ENCODE measurements around the gene PCED1B. TPM values are rescaled to one million over a fixed set of nuclear protein-coding genes. Genes with fewer than 3 reads are reported as not detected.
A peak's percentile ranks its signal among the peaks of the same experiment; 100 is the strongest.

Gene PCED1B
- total RNA-seq, 6 donors from 2014 or later = 4.6 to 53.4 (median 11.7) TPM

DNA sequence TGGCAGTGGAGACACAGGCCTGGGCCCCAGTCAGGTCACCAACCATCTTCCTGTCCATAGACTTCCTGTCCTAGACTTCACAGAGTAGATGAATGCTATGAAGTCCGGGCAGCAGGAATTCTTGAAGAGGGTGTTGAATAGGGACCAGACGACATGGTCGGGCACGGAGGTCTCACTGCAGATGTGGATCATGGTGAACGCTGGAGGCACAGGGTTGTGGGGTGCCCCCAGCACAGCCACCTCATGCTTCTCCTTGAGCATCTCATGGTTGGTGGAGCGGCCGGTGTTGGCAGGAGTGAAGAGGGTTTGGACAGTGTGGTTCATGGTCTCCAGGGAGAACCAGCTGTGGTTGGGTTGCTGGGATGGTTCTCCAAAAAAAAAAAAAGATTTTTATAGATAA is 56.2 kb downstream of the PCED1B start:
- no peaks in the 10 kb centered on the region for H3K36me3 ChIP-seq
- no peak overlapping the region for H3K4me3 ChIP-seq
- no peak overlapping the region for H3K27ac ChIP-seq
- H3K4me1 ChIP-seq = no peaks in the 10 kb centered on the region
- 93 to 94% methylated on average over 7 of the region's 7 CpGs for WGBS, 2 donors
- ATAC-seq (ENCODE audit: low FRiP score in 2 of 2) (no peak), DNase-seq (peak in 1 of 2 donors; percentile 4)
- TF ChIP-seq POLR2A (IDR thresholded peaks at IDR 0.05) (no peak), POLR2AphosphoS5 (IDR thresholded peaks at IDR 0.05) (no peak), EP300 (IDR thresholded peaks at IDR 0.05) (no peak)
- TF ChIP-seq, protein P1, sequence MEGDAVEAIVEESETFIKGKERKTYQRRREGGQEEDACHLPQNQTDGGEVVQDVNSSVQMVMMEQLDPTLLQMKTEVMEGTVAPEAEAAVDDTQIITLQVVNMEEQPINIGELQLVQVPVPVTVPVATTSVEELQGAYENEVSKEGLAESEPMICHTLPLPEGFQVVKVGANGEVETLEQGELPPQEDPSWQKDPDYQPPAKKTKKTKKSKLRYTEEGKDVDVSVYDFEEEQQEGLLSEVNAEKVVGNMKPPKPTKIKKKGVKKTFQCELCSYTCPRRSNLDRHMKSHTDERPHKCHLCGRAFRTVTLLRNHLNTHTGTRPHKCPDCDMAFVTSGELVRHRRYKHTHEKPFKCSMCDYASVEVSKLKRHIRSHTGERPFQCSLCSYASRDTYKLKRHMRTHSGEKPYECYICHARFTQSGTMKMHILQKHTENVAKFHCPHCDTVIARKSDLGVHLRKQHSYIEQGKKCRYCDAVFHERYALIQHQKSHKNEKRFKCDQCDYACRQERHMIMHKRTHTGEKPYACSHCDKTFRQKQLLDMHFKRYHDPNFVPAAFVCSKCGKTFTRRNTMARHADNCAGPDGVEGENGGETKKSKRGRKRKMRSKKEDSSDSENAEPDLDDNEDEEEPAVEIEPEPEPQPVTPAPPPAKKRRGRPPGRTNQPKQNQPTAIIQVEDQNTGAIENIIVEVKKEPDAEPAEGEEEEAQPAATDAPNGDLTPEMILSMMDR (IDR thresholded peaks at IDR 0.05) = no peak
- H3K27me3 ChIP-seq = no peaks in the 10 kb centered on the region
- no peaks in the 10 kb centered on the region for H3K9me3 ChIP-seq

DNA sequence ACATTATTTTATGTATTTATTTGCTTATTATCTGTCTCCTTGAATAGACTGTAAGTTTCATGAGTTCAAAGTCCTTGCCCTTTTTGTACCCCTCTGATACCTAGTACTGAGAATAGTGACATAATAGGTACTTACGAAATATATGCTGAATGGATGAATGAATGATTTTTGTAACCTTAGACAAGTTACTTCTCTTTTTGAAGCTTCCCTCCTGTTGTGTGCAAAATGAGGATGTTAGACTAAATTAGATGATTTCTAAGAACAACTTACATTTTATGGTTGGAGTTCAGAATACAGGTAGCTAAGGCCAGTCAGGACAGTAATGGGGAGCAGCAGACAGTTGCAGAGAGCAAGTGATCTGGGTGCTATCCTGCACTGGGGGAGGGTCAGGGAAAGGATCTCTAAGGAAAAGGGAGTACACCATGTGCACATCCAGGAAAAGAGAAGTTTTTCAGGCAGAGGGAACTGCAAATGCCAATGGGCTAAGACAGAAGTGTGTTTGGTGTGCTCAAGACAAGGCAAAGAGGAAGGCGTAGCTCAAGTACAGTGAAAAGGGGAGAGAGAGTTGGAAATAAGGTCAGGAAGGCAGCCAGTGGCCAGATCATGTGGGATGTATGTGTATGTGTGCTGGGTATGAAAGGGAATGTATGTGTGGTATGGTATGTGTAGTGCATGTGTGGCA is 59.7 kb downstream of the PCED1B start:
- WGBS, 2 donors = 68 to 78% methylated on average over 2 of the region's 2 CpGs
- Histone ChIP-seq H3K27ac (no peak overlapping the region), H3K9me3 (no peaks in the 10 kb centered on the region), H3K36me3 (no peaks in the 10 kb centered on the region), H3K4me3 (no peak overlapping the region), H3K4me1 (no peaks in the 10 kb centered on the region), H3K27me3 (no peaks in the 10 kb centered on the region)
- DNase-seq (no peak), ATAC-seq (ENCODE audit: low FRiP score in 2 of 2) (peak; percentile 34 to 50)
- TF ChIP-seq, protein P1 (IDR thresholded peaks at IDR 0.05) = no peak
- TF ChIP-seq POLR2AphosphoS5 (IDR thresholded peaks at IDR 0.05) (no peak), EP300 (IDR thresholded peaks at IDR 0.05) (no peak), POLR2A (IDR thresholded peaks at IDR 0.05) (no peak)

DNA sequence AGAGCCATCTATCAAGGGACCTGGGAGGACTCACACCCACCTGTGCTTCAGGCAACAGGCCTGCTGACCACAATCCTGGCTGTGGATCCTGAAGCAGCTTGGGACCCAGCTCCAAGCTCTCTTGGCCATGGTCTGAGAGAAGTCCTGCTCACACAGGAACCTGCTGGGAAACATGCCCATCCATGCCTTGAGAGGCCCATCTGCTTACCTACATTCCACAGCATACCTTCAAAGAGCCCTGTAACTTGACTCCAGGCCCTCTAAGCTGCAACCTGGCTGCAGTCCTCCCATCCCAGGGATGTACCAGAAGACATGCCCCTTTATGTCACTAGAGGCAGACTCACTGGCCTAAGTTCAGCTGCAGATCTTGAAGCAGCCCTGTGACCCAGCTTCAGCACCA is 62.0 kb downstream of the PCED1B start:
- DNase-seq (no peak), ATAC-seq (ENCODE audit: low FRiP score in 2 of 2) (no peak)
- TF ChIP-seq, protein P1 (IDR thresholded peaks at IDR 0.05) = no peak
- TF ChIP-seq POLR2A (IDR thresholded peaks at IDR 0.05) (no peak), EP300 (IDR thresholded peaks at IDR 0.05) (no peak), POLR2AphosphoS5 (IDR thresholded peaks at IDR 0.05) (no peak)
- no peaks in the 10 kb centered on the region for H3K27me3 ChIP-seq
- H3K36me3 ChIP-seq = no peaks in the 10 kb centered on the region
- H3K4me1 ChIP-seq = no peaks in the 10 kb centered on the region
- H3K9me3 ChIP-seq = no peaks in the 10 kb centered on the region
- no peak overlapping the region for H3K4me3 ChIP-seq
- H3K27ac ChIP-seq = no peak overlapping the region

DNA sequence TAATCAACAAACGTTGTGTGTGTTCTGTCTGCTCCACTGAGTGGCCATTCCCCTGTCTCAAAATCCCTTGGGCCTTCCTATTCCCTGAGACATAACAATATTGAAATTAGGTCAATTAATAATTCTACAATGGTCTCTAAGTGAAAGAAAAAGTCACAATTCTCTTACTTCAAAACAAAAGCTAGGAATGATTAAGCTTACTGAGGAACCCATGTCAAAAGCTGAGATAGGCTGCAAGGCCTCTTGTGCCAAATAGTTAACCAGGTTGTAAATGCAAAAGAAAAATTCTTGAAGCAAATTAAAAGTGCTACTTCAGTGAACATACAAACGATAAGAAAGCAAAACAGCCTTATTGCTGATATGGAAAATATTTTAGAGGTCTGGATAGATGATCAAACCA is 65.3 kb downstream of the PCED1B start:
- no peak overlapping the region for H3K27ac ChIP-seq
- no peak for ATAC-seq (ENCODE audit: low FRiP score in 2 of 2)
- TF ChIP-seq POLR2A (IDR thresholded peaks at IDR 0.05) (no peak), EP300 (IDR thresholded peaks at IDR 0.05) (no peak), POLR2AphosphoS5 (IDR thresholded peaks at IDR 0.05) (no peak)
- TF ChIP-seq, protein P1 (IDR thresholded peaks at IDR 0.05) = no peak
- no peak for DNase-seq
- 63 to 64% methylated on average over 2 of the region's 2 CpGs for WGBS, 2 donors
- no peaks in the 10 kb centered on the region for H3K4me1 ChIP-seq
- H3K4me3 ChIP-seq = no peak overlapping the region
- H3K9me3 ChIP-seq = no peaks in the 10 kb centered on the region
- no peaks in the 10 kb centered on the region for H3K27me3 ChIP-seq
- H3K36me3 ChIP-seq = no peaks in the 10 kb centered on the region

DNA sequence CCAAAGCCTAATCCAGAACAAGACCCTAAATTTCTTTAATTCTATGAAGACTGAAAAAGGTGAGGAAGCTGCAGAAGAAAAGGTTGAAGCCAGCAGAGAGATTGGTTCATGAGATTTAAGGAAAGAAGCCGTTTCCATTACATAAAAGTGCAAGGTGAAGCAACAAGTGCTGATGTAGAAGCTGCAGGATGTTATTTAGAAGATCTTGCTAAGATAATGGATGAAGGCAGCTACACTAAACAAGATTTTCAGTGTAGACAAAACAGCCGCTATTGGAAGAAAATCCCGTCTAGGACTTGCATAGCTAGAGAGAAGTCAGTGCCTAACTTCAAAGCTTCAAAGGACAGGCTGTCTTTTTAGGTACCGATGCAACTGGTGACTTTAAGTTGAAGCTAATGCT is 65.8 kb downstream of the PCED1B start:
- WGBS, 2 donors = 80 to 81% methylated on average over 4 of the region's 4 CpGs
- no peak for ATAC-seq (ENCODE audit: low FRiP score in 2 of 2)
- no peaks in the 10 kb centered on the region for H3K36me3 ChIP-seq
- no peak for DNase-seq
- H3K9me3 ChIP-seq = no peaks in the 10 kb centered on the region
- H3K27ac ChIP-seq = no peak overlapping the region
- H3K4me1 ChIP-seq = no peaks in the 10 kb centered on the region
- H3K4me3 ChIP-seq = no peak overlapping the region
- TF ChIP-seq, protein P1 (IDR thresholded peaks at IDR 0.05) = no peak
- TF ChIP-seq POLR2A (IDR thresholded peaks at IDR 0.05) (no peak), EP300 (IDR thresholded peaks at IDR 0.05) (no peak), POLR2AphosphoS5 (IDR thresholded peaks at IDR 0.05) (no peak)
- no peaks in the 10 kb centered on the region for H3K27me3 ChIP-seq

Data from upper lobe of left lung (tissue), 6 donors.